Mesothelial cell of epicardium (in vitro differentiated cells): ENCODE measurements around the gene ATP2A1. TPM values are rescaled to one million over a fixed set of nuclear protein-coding genes. Genes with fewer than 3 reads are reported as not detected.

Experiments used
- DNase-seq, 2 experiments: peaks; one replicate each; pipeline ENCODE4 v3.0.0; 2021; ENCODE audit warnings: low spot score in 2 of 2; ENCODE audit not compliant: unreplicated experiment in 2 of 2
- H3K27ac Mint-ChIP-seq: 2 replicates; pipeline ENCODE4 v1.8.0; 2021; ENCODE audit warnings: mixed read lengths
- H3K27me3 Mint-ChIP-seq: 2 replicates; pipeline ENCODE4 v1.8.0; 2021; ENCODE audit warnings: low read depth, mixed read lengths
- H3K36me3 Mint-ChIP-seq: 2 replicates; pipeline ENCODE4 v1.8.0; 2021; ENCODE audit warnings: mixed read lengths
- H3K4me1 Mint-ChIP-seq: 2 replicates; pipeline ENCODE4 v1.8.0; 2021; ENCODE audit warnings: mixed read lengths
- H3K4me3 Mint-ChIP-seq: 2 replicates; pipeline ENCODE4 v1.8.0; 2021; ENCODE audit warnings: mild to moderate bottlenecking, moderate library complexity, mixed read lengths
- H3K9me3 Mint-ChIP-seq: 2 replicates; pipeline ENCODE4 v1.8.0; 2021; ENCODE audit warnings: mixed read lengths
- CTCF ChIP-seq: fragments of 200-600 bp; sonication (generic); IDR thresholded peaks from one replicate; pipeline ENCODE4 v1.5.0; 2021; ENCODE audit warnings: antibody characterized with exemption; ENCODE audit not compliant: unreplicated experiment
- total RNA-seq: library from RNA; stranded (reverse); gene quantifications from 3 replicates; pipeline ENCODE4 v1.2.1, GENCODE V29; 2021

ATP2A1 gene
- total RNA-seq, 1 donor from 2014 or later = 3.0 TPM

GRCh38 chr16:28932339-28933141, 54.3 kb downstream of the ATP2A1 start:
- no peaks in the 10 kb centered on the region for H3K4me1 Mint-ChIP-seq
- no peak for DNase-seq
- no peak overlapping the region for H3K27ac Mint-ChIP-seq
- H3K27me3 Mint-ChIP-seq = no peaks in the 10 kb centered on the region
- no peaks in the 10 kb centered on the region for H3K9me3 Mint-ChIP-seq
- H3K4me3 Mint-ChIP-seq = no peak overlapping the region
- TF ChIP-seq CTCF = no peak
- H3K36me3 Mint-ChIP-seq = no peaks in the 10 kb centered on the region

- Mint-ChIP-seq H3K27ac (no peak overlapping the region), H3K4me3 (no peak overlapping the region), H3K36me3 (no peaks in the 10 kb centered on the region), H3K4me1 (no peaks in the 10 kb centered on the region), H3K27me3 (no peaks in the 10 kb centered on the region), H3K9me3 (no peaks in the 10 kb centered on the region)
- no peak for DNase-seq
- TF ChIP-seq CTCF = no peak
These were observed 54.9 kb downstream of the ATP2A1 start for GRCh38 chr16:28933171-28933570.

- Mint-ChIP-seq H3K27me3 (peaks cover 2% of the 10 kb centered on the region), H3K4me3 (no peak overlapping the region), H3K9me3 (no peaks in the 10 kb centered on the region), H3K4me1 (no peaks in the 10 kb centered on the region), H3K36me3 (no peaks in the 10 kb centered on the region), H3K27ac (no peak overlapping the region)
- DNase-seq = no peak
- no peak for TF ChIP-seq CTCF
These were observed 57.1 kb downstream of the ATP2A1 start for GRCh38 chr16:28935346-28935745.

- DNase-seq = no peak
- no peak overlapping the region for H3K4me3 Mint-ChIP-seq
- H3K36me3 Mint-ChIP-seq = no peaks in the 10 kb centered on the region
- no peak for TF ChIP-seq CTCF
- H3K27ac Mint-ChIP-seq = no peak overlapping the region
- no peaks in the 10 kb centered on the region for H3K4me1 Mint-ChIP-seq
- no peaks in the 10 kb centered on the region for H3K9me3 Mint-ChIP-seq
- peaks cover 2% of the 10 kb centered on the region for H3K27me3 Mint-ChIP-seq
These were observed 57.9 kb downstream of the ATP2A1 start for GRCh38 chr16:28935924-28936783.

- Mint-ChIP-seq H3K4me3 (no peak overlapping the region), H3K27ac (no peak overlapping the region), H3K27me3 (peaks cover 2% of the 10 kb centered on the region), H3K36me3 (no peaks in the 10 kb centered on the region), H3K4me1 (no peaks in the 10 kb centered on the region), H3K9me3 (no peaks in the 10 kb centered on the region)
- no peak for TF ChIP-seq CTCF
- DNase-seq = no peak
These were observed 58.5 kb downstream of the ATP2A1 start for GRCh38 chr16:28936784-28937155.
